ENCODE data around the gene ZNF516.

Gene ZNF516

DNA sequence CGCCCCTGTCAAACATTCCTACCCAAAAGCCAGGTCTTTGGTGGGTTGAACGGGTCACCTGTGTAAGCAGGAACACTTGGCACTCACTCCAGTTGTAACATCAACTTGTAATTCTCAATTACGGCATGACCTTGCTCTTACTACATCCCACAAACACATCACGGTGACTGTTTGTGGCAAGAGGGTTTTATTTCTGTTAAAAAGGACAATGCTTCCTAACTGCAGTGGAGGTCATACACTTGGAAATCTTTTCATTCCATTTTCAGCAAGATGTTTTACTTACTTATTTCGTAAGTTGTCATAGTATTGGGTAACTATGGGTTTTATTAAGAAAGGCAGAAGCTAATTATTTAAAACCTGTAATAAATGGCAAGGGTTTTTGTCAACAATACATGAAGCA, 126.1 kb downstream of the ZNF516 start:
- H3K4me3 ChIP-seq (ENCODE audit: low read depth, low read length): no peak overlapping the region

- no peak overlapping the region for H3K4me3 ChIP-seq (ENCODE audit: low read depth, low read length)
Observed at GRCh38 chr18:76368271-76368670, 126.8 kb downstream of the ZNF516 start.

GRCh38 chr18:76367168-76368125, 127.6 kb downstream of the ZNF516 start:
- no peak overlapping the region for H3K4me3 ChIP-seq (ENCODE audit: low read depth, low read length)

GRCh38 chr18:76365561-76365960, 129.5 kb downstream of the ZNF516 start:
- H3K4me3 ChIP-seq (ENCODE audit: low read depth, low read length): no peak overlapping the region

- no peak overlapping the region for H3K4me3 ChIP-seq (ENCODE audit: low read depth, low read length)
Observed at GRCh38 chr18:76364282-76365259, 130.5 kb downstream of the ZNF516 start.

GRCh38 chr18:76363436-76364120, 131.5 kb downstream of the ZNF516 start:
- H3K4me3 ChIP-seq (ENCODE audit: low read depth, low read length): no peak overlapping the region

- H3K4me3 ChIP-seq (ENCODE audit: low read depth, low read length): no peak overlapping the region
Observed at GRCh38 chr18:76362676-76363075, 132.4 kb downstream of the ZNF516 start.

DNA sequence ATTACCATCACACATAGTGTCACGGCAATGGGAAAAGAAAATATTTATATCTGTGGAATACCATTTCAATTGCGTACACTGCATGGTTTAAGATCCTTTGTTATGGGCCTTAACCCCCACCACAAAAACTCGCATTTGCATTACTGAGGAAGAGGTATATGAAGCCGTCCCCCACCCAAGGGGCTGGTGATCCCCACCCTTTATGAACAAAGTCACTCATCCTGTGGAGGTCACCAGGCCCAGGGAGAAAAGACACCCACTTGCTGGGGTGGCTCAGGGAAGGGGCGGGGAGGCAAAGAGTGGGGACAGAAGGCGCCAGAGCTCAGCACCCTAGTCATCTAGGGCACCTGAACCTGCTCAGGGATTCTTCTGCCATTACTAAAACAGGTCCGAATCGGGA, 133.8 kb downstream of the ZNF516 start:
- no peak overlapping the region for H3K4me3 ChIP-seq (ENCODE audit: low read depth, low read length)

- no peak overlapping the region for H3K4me3 ChIP-seq (ENCODE audit: low read depth, low read length)
Observed at GRCh38 chr18:76359909-76360308, 135.1 kb downstream of the ZNF516 start.

- no peak overlapping the region for H3K4me3 ChIP-seq (ENCODE audit: low read depth, low read length)
Observed at GRCh38 chr18:76358774-76359173, 136.3 kb downstream of the ZNF516 start.

DNA sequence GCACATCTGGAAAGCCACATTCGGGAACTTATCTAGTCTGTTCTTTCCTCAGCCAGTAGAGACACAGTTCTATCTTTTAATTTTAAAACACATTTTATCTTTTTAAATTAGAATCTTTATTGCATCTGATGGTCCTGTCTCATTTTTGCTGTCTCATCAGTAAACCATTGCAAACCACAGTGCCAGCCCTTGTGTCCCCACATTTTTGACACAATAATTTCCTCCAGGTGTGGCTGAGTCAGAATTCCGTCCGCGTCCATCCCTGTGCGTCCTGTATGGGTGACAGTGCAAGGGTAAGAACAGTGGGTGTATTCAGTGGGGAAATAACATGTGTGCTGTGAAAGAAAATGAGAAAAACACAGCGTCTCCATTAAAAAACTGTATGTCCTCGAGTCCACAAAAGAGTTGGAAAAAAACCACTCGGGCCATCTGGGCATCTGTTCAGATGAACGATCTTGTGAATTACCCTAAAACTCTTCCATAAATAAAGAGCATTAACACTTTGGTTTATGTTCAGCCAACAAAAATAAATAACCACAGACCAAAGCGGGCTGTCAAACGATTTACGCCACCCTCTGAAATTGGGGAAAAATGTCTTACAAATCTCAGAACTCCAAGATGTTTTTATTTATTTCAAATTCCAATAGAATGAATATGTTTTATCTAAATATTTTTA, 137.3 kb downstream of the ZNF516 start:
- no peak overlapping the region for H3K4me3 ChIP-seq (ENCODE audit: low read depth, low read length)

DNA sequence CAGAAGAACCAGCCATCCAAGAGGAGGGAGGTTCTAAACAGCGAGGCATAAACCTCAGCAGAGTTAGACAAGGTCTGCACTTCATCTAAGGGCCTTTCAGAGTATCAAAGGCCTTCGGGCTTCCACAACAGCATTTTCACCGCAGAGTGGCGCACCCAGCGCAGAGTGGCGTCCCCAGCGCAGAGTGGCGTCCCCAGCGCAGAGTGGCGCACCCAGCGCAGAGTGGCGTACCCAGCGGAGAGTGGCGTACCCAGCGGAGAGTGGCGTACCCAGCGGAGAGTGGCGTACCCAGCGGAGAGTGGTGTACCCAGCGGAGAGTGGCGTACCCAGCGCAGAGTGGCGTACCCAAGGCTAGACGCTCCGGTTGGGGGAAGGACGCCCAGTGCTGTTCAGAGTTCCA, 137.9 kb downstream of the ZNF516 start:
- no peak overlapping the region for H3K4me3 ChIP-seq (ENCODE audit: low read depth, low read length)

DNA sequence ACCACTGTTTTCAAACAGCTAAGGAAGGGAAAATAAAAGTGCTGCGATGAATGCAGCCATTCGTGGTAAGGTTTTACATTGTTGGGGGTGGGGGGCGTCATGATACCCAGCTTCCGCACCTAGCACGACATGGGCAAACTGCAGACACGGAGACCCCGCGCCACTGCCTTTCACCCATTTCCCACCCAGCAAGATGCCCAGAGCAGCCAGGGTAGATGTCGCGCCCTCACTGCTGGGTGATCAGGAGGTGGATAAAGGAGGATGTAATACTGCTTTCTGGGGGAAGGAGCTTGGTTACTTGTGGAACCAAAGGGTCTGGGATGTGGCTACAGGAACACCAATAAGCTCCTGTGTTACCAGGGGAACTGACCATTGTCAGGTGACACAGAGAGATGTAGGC, 138.4 kb downstream of the ZNF516 start:
- no peak overlapping the region for H3K4me3 ChIP-seq (ENCODE audit: low read depth, low read length)

DNA sequence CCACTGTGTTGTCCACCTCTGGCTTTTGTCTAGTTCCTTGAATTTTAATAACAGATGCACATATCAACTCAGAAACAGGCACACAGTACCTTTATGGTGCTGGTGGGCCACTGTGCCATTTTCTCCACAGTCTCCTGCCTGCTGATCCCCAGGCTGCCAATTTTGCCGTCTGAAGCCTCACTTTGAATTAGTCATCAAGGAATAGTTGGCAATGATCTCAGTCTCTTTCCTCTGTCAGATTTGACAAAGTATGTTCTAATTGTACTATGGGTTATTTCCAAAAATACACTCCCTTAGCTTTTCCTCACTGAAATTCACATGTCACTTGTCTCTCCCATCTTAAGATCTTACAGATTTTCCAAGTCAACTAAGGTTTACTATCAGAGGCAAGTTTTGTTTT, 140.7 kb downstream of the ZNF516 start:
- H3K4me3 ChIP-seq (ENCODE audit: low read depth, low read length): no peak overlapping the region

DNA sequence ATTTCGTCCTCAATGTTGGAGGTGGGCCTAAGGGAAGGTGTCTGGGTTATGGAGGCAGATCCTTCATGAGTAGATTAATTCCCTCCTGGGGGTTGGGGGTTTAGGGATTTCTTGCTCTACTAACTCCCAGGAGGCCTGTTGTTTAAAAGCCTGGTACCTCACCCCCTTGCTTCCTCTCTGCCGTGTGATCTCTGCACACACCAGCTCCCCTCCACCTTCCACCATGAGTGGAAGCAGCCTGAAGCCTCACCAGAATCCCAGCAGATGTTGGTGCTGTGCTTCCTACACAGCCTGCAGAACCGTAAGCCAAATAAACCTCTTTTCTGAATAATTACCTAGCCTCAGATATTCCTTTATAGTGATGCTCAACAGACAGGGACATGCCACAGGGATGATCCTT, 141.5 kb downstream of the ZNF516 start:
- no peak overlapping the region for H3K4me3 ChIP-seq (ENCODE audit: low read depth, low read length)

DNA sequence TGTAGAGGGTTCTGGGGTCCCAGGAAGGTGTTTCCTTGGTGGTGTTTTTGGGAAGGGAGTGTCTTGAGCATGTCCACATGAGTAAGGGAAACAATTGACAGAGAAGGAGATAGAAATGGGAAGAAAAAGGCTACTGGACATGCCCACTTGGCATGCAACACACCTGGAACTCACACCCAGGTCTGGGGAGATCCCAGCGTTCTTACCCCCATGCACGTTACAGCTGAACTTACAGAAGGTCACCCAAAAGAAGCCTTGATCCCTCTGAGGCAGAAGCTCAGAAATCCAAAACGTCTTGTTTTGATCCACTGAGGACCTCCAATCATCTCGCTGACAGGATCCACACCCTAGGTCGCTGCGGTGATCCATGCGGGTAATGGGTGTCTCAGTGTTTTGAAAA, 142.0 kb downstream of the ZNF516 start:
- no peak overlapping the region for H3K4me3 ChIP-seq (ENCODE audit: low read depth, low read length)

DNA sequence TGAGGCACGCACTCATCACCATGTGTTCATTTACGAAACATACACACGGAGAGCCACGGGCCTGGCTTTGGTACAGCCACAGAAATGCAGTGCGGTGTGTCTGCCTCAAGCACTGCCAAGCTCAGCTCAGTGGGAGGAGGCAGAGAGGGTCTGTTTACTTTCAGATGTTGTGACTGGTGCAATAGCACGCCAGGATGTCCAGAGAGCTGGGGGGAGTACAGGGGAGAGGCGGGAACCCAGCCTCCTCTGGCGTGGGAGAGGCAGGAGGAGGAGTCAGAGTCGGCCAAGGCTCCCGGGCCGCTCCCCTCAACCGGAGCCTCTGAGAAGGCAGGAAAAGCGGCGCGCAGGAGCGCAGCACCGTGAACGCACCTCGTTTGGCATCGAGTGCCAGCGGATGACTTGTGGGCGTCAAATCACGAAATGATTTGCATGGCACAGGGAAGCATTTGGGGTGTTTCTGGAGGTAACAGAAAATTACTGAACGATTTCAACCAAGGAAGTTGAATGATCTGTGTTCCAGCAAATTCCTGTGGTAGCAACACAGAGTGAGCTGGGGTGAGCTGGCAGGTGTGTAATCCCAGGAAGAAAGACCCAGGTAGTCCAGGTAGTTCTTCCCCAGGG, 143.0 kb downstream of the ZNF516 start:
- H3K4me3 ChIP-seq (ENCODE audit: low read depth, low read length): no peak overlapping the region

DNA sequence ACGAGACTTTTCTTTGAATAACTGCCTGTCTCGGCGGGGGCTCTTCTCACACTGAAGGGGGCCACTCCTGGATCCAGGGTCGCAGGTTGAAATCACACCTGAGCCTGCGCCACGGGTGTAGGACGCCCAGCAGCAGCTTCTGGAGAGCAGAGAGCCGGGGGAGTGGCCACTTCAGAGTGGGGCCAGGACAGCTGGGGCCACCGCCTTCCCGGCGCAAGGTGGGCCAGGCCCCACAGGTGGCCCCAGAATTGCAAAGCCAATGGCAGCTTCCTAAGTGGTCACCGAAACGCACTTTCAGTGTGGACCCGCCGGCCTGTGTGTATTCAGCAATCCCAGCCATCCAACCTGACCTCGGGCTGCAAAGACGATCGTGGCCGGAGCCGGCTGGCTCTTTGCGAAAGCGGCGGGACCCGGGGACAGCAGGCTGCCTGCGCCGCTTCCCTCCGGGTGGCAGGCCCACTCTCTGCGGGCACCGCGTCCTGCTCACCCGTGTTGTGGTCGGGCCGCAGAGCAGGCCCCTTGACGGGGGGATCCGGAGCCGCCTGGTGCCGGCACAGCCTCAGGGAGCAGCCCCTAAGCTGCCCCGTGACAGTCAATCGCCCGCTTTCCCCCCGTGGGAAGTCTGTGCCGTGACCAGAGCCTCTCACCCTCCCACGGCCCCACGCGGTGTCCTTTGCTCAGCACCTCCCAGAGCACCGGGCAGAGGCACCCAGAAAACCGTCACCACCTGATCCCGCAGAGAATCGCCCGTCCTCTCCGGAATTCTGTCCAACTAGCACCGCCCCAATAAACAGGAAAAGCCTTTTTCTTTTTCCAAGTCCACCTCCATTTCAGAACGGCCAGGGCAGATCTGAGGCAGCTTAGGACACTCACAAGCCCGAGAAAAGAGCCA, 144.7 kb downstream of the ZNF516 start:
- no peak overlapping the region for H3K4me3 ChIP-seq (ENCODE audit: low read depth, low read length)
